ENCODE results near the gene MAP4K2. TPM values are rescaled to one million over a fixed set of nuclear protein-coding genes. Genes with fewer than 3 reads are reported as not detected.

Gene MAP4K2
- total and polyA plus RNA-seq, 9 of the 15 experiments (the other 6 are each of a cell fraction or from before 2014, with no cell fraction given): 0.13 to 14.5 (median 7.3) TPM

DNA sequence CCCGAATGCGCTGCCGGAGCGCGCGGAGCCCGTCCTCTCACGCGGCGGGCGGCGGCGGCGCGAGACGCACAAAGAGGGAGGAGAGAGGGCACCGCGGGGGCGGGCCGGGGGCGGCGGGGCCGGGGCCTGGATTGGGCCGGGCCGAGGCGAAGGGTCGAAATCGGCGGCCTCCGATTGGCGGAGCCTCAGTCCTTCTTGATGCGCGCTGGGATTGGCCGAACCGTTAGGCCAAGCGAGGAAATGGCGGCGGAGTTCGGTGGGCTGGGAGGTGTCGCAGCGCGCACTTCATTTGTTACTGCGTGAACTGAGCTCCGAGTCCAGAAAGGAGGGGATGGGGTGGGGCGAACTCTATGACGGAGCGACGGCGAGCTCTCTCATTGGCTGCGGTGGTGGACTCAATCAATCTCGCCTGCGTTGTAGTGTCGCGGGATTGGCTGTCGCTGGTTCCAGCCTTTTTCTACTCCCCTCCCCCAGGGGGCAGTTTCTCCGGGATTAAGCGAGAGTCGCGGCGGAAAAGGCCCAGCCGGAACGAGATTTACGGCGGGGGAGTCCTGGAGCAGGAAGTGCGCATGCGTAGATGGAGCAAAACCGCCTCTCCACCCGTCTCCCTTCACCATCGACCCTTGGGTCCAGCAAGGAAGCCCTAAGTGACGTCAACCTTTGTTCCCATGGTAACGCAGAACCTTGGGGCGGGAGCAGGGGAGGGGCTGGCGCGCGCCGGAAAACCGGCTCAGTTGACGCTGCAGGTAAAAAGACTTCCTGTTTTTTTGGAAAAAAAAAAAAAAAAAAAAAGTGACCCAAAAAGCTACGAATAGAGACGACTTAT is 24.3 kb downstream of the MAP4K2 start, which contains the start of gene SF1 (continued):
- TF ChIP-seq, protein P1, sequence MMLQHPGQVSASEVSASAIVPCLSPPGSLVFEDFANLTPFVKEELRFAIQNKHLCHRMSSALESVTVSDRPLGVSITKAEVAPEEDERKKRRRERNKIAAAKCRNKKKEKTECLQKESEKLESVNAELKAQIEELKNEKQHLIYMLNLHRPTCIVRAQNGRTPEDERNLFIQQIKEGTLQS (IDR thresholded peaks at IDR 0.05): peak; percentile 89
- TF ChIP-seq, protein P1 (CRISPR knock-in tag; conservative IDR thresholded peaks at IDR 0.05): 0 out of 2 replicates have a peak, but pooled peaks have one; percentile 25
- TF ChIP-seq HMG20B (CRISPR knock-in tag; IDR thresholded peaks at IDR 0.05) (no peak), ZNF778 (CRISPR knock-in tag; IDR thresholded peaks at IDR 0.05) (no peak), NRF1 (conservative IDR thresholded peaks at IDR 0.05 in 1 of 2, IDR thresholded peaks at IDR 0.05 in 1 of 2) (peak; percentile 95 to 96), THRAP3 (IDR thresholded peaks at IDR 0.05; ENCODE audit: borderline replicate concordance) (no peak), TAF15 (IDR thresholded peaks at IDR 0.05; ENCODE audit: low read depth, low read length) (no peak), ZNF184 (CRISPR knock-in tag; IDR thresholded peaks at IDR 0.05) (no peak), FOXP1 (CRISPR knock-in tag; IDR thresholded peaks at IDR 0.05) (no peak), PHF21A (IDR thresholded peaks at IDR 0.05; ENCODE audit: borderline replicate concordance, low read depth) (peak; percentile 99), FOXK2 (conservative IDR thresholded peaks at IDR 0.05 in 1 of 2, IDR thresholded peaks at IDR 0.05 in 1 of 2; ENCODE audit: low read depth in 2 of 2) (0 out of 4 replicates have a peak, but pooled peaks of 1 of the 2 experiments have one; percentile 39)
- TF ChIP-seq, protein P2, sequence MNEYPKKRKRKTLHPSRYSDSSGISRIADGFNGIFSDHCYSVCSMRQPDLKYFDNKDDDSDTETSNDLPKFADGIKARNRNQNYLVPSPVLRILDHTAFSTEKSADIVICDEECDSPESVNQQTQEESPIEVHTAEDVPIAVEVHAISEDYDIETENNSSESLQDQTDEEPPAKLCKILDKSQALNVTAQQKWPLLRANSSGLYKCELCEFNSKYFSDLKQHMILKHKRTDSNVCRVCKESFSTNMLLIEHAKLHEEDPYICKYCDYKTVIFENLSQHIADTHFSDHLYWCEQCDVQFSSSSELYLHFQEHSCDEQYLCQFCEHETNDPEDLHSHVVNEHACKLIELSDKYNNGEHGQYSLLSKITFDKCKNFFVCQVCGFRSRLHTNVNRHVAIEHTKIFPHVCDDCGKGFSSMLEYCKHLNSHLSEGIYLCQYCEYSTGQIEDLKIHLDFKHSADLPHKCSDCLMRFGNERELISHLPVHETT (CRISPR knock-in tag; conservative IDR thresholded peaks at IDR 0.05 in 1 of 2, IDR thresholded peaks at IDR 0.05 in 1 of 2): peak in 1 of 2 experiments; percentile 89; a peak in 2 of 4 replicates
- TF ChIP-seq, protein P3, sequence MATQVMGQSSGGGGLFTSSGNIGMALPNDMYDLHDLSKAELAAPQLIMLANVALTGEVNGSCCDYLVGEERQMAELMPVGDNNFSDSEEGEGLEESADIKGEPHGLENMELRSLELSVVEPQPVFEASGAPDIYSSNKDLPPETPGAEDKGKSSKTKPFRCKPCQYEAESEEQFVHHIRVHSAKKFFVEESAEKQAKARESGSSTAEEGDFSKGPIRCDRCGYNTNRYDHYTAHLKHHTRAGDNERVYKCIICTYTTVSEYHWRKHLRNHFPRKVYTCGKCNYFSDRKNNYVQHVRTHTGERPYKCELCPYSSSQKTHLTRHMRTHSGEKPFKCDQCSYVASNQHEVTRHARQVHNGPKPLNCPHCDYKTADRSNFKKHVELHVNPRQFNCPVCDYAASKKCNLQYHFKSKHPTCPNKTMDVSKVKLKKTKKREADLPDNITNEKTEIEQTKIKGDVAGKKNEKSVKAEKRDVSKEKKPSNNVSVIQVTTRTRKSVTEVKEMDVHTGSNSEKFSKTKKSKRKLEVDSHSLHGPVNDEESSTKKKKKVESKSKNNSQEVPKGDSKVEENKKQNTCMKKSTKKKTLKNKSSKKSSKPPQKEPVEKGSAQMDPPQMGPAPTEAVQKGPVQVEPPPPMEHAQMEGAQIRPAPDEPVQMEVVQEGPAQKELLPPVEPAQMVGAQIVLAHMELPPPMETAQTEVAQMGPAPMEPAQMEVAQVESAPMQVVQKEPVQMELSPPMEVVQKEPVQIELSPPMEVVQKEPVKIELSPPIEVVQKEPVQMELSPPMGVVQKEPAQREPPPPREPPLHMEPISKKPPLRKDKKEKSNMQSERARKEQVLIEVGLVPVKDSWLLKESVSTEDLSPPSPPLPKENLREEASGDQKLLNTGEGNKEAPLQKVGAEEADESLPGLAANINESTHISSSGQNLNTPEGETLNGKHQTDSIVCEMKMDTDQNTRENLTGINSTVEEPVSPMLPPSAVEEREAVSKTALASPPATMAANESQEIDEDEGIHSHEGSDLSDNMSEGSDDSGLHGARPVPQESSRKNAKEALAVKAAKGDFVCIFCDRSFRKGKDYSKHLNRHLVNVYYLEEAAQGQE (IDR thresholded peaks at IDR 0.05; ENCODE audit: borderline replicate concordance): no peak
- TF ChIP-seq, protein P3 (CRISPR knock-in tag; IDR thresholded peaks at IDR 0.05; ENCODE audit: low read depth): no peak

All from K562 (cell line).